Nephron progenitor cell (in vitro differentiated cells): ENCODE measurements around the gene NALCN.

Experiments used
- DNase-seq: peaks from one replicate; pipeline ENCODE4 v3.0.0; 2021
- H3K27ac Mint-ChIP-seq: 2 replicates; pipeline ENCODE4 v1.8.0; 2021; ENCODE audit warnings: mild to moderate bottlenecking, moderate library complexity, mixed read lengths
- H3K27me3 Mint-ChIP-seq: 2 replicates; pipeline ENCODE4 v1.8.0; 2021; ENCODE audit warnings: mild to moderate bottlenecking, low read depth, mixed read lengths; ENCODE audit not compliant: poor library complexity
- H3K36me3 Mint-ChIP-seq: 2 replicates; pipeline ENCODE4 v1.8.0; 2021; ENCODE audit warnings: low read depth, mixed read lengths
- H3K4me1 Mint-ChIP-seq: 2 replicates; pipeline ENCODE4 v1.8.0; 2021; ENCODE audit warnings: mixed read lengths
- H3K4me3 Mint-ChIP-seq: 2 replicates; pipeline ENCODE4 v1.8.0; 2021; ENCODE audit warnings: mild to moderate bottlenecking, moderate library complexity, mixed read lengths
- H3K9me3 Mint-ChIP-seq: 2 replicates; pipeline ENCODE4 v1.8.0; 2021; ENCODE audit warnings: mild to moderate bottlenecking, moderate library complexity, mixed read lengths
- TF ChIP-seq, protein P1 (sequence below): fragments of 200-600 bp; sonication (generic); IDR thresholded peaks from 2 replicates; pipeline ENCODE4 v1.5.0; 2021; ENCODE audit warnings: antibody characterized with exemption

The NALCN gene

DNA sequence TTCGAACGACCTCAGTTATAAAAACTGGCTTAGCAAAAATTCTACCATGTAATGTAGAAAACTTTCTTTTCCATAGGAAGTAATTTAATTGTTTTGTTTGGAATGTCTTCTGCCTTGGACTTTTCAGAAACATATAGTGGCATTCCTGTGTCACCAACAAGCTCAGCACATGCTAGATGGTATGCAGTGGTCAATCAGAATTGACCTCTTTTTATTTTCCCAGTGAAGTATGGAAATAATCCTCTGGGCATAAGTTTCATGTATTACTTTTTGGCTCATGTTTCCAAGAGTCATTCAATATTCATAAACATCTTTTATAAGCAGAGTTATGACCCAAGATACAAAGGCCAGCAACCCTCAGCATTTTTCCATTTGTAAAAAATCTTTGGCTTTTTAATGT is 33.6 kb downstream of the NALCN start:
- Mint-ChIP-seq H3K36me3 (no peaks in the 10 kb centered on the region), H3K27me3 (peaks cover 3% of the 10 kb centered on the region), H3K9me3 (no peaks in the 10 kb centered on the region), H3K4me3 (no peak overlapping the region), H3K4me1 (no peaks in the 10 kb centered on the region), H3K27ac (no peak overlapping the region)
- no peak for DNase-seq
- TF ChIP-seq, protein P1, sequence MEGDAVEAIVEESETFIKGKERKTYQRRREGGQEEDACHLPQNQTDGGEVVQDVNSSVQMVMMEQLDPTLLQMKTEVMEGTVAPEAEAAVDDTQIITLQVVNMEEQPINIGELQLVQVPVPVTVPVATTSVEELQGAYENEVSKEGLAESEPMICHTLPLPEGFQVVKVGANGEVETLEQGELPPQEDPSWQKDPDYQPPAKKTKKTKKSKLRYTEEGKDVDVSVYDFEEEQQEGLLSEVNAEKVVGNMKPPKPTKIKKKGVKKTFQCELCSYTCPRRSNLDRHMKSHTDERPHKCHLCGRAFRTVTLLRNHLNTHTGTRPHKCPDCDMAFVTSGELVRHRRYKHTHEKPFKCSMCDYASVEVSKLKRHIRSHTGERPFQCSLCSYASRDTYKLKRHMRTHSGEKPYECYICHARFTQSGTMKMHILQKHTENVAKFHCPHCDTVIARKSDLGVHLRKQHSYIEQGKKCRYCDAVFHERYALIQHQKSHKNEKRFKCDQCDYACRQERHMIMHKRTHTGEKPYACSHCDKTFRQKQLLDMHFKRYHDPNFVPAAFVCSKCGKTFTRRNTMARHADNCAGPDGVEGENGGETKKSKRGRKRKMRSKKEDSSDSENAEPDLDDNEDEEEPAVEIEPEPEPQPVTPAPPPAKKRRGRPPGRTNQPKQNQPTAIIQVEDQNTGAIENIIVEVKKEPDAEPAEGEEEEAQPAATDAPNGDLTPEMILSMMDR = no peak

DNA sequence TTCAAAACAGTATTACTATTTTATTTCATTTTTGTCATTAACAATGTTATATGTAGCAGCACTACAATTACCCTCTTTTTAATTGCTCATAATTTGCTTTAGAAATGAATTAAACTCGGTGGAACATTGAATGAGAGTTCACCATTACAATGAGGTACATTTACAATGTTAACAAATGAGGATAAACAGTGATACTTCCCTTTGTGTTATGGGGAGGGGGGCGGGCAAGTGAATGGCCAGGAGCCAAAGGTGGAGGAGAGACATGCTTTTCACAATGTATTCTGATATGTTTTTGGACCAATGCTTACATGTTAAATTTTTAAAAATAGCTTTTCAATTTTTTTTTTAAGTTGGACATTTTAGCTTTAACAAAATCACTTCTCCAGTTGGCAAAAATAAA is 34.2 kb downstream of the NALCN start:
- no peak for DNase-seq
- Mint-ChIP-seq H3K9me3 (no peaks in the 10 kb centered on the region), H3K4me3 (no peak overlapping the region), H3K27ac (no peak overlapping the region), H3K4me1 (no peaks in the 10 kb centered on the region), H3K27me3 (peaks cover 3% of the 10 kb centered on the region), H3K36me3 (no peaks in the 10 kb centered on the region)
- TF ChIP-seq, protein P1 = no peak

DNA sequence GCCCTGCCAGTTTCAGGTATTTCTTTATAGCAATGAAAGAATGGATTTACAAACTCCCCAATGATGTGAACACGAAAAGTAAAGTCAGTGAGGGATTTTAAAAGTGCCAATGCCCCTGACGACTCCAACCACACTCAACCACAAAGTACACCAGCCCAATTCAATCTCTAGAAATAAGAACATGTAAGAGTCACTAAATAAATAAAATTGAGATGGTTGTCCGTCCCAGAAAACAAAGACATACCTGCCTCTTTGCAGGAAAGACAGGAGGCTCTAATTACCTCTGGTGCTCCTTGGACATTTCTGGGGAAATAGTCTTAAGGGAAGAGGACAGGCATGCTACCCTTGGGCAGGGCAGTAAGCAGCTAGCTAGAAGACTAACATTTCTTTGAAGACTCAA is 55.8 kb downstream of the NALCN start:
- Mint-ChIP-seq H3K9me3 (peaks cover 15% of the 10 kb centered on the region), H3K36me3 (no peaks in the 10 kb centered on the region), H3K4me3 (no peak overlapping the region), H3K4me1 (no peaks in the 10 kb centered on the region), H3K27ac (no peak overlapping the region), H3K27me3 (peaks cover 14% of the 10 kb centered on the region)
- TF ChIP-seq, protein P1 = no peak
- DNase-seq = no peak

DNA sequence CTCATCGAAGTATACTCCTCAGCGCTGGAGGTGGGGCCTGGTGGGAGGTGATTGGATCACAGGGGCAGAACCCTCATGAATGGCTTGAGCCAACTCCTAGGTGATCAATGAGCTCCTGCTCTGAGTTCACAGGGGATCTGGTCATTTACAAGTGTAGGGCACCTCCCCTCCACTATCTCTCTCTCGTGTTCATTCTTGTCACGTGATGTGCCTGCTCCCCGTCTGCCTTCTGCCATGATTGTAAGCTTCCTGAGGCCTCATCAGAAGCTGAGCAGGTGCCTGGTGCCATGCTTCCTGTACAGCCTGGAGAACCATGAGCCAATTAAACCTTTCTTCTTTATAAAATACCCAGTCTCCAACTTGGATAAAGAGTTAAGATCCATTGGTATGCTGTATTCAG is 61.4 kb downstream of the NALCN start:
- no peaks in the 10 kb centered on the region for H3K4me1 Mint-ChIP-seq
- H3K9me3 Mint-ChIP-seq = peaks cover 5% of the 10 kb centered on the region
- no peak overlapping the region for H3K4me3 Mint-ChIP-seq
- TF ChIP-seq, protein P1 = no peak
- H3K27ac Mint-ChIP-seq = no peak overlapping the region
- no peaks in the 10 kb centered on the region for H3K36me3 Mint-ChIP-seq
- H3K27me3 Mint-ChIP-seq = peaks cover 12% of the 10 kb centered on the region
- DNase-seq = no peak

DNA sequence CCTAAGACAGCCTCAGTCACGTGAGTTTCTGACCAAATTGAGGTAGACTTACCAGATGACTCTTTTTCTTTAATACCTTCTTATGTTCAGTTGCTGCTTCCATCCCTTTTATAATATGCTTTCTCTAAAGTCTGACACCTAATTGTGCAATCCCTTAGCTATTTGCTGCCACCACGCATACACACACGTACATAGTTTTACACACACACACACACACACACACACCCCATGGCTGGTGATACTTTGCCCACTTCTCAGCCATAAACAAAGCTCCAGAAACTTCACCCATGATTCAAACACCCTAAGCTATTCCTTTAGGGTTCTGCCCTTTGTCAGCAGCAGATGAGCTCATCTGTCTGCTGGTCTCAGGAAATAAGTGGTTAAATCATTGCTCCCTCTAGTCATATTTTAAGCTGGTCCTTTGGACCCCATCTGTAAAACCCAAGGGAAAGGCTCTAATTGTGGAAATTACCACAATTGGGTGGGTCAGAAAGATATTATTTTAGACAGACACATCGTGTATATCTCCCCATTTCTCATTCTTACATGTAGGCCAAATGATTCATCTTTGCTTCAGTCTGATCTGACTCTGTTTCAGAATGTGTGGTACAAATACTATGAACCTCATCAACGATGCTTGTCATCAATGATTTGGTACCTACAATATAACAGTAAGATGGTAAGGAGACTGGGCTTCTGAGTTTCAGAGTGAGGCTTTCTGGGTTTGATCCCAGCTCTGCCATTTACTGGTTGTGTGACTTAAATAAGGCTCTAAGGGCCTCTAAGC is 69.2 kb downstream of the NALCN start:
- Mint-ChIP-seq H3K27ac (no peak overlapping the region), H3K36me3 (no peaks in the 10 kb centered on the region)

More for the DNA sequence above, 69.2 kb downstream of the NALCN start:
- TF ChIP-seq, protein P1 = no peak
- no peak for DNase-seq
- Mint-ChIP-seq H3K27me3 (peaks cover 4% of the 10 kb centered on the region), H3K4me3 (no peak overlapping the region), H3K9me3 (no peaks in the 10 kb centered on the region), H3K4me1 (no peaks in the 10 kb centered on the region)
